H1 (cell line): ENCODE measurements around the gene PLCB1. TPM values are rescaled to one million over a fixed set of nuclear protein-coding genes. Genes with fewer than 3 reads are reported as not detected.

Experiments
- SAP30 ChIP-seq: fragments of 300-600 bp; sonication (generic); IDR thresholded peaks from 2 replicates; pipeline ENCODE4 v1.7.1; 2012; ENCODE audit warnings: low read length, moderate library complexity, mild to moderate bottlenecking, inconsistent platforms; ENCODE audit not compliant: insufficient read depth, insufficient replicate concordance
- SP2 ChIP-seq: IDR thresholded peaks from 2 replicates; pipeline ENCODE4 v1.6.1; 2012; ENCODE audit warnings: mild to moderate bottlenecking, low read length, inconsistent platforms
- polyA plus RNA-seq, 7 experiments: library from polyadenylated mRNA; depleted of rRNA in 3 of 7; stranded (reverse) in 5 of 7; unstranded in 2 of 7; fragments of >200 nt in 5 of 7; fragments of 200-250 nt in 2 of 7; gene quantifications; 1 replicate in 5 of 7; 2 replicates in 1 of 7; 4 replicates in 1 of 7; pipeline versions ENCODE4 v1.2.1 to v1.2.3, GENCODE V29; 2011 to 2013; ENCODE audit warnings: missing spikeins in 2 of 7, mixed read lengths in 2 of 7
- total RNA-seq: library from RNA; stranded (reverse); fragmentation: NEBNext Ultra II Directional; extraction: Animal tissue kit (Norgen Biotek cat#: 25700); gene quantifications from 2 replicates; pipeline ENCODE4 v1.2.1, GENCODE V29; 2021

PLCB1 gene
- total and polyA plus RNA-seq, 2 of the 8 experiments (the other 6 are each of a cell fraction or from before 2014, with no cell fraction given) = 2.6 to 9.1 TPM

GRCh38 chr20:8246716-8247115 lies 114.7 kb downstream of the PLCB1 start (continued):
- TF ChIP-seq SAP30 = no peak
- no peak for TF ChIP-seq SP2
